H1 (cell line): ENCODE data around the gene TDRD12. TPM values are rescaled to one million over a fixed set of nuclear protein-coding genes. Genes with fewer than 3 reads are reported as not detected.
A peak's percentile ranks its signal among the peaks of the same experiment; 100 is the strongest.
"Not testable (repeated sequence)": the region's sequence is repeated elsewhere in the genome, so short reads cannot be mapped to it uniquely, and the experiment has no call there.

ENCODE experiments used
- CTCF ChIA-PET: fragments of 300-600 bp; sonication (Branson Sonifier 250); formaldehyde crosslinking; loops from one replicate; lab custom pipeline; 2021; ENCODE audit not compliant: partially characterized antibody; lab: Charles Lee
- POLR2A ChIA-PET: fragments of 300-600 bp; sonication (Branson Sonifier 250); formaldehyde crosslinking; loops from one replicate; lab custom pipeline; 2021; ENCODE audit warnings: inconsistent platforms; ENCODE audit not compliant: partially characterized antibody; lab: Charles Lee
- DNase-seq, 2 experiments: peaks; one replicate each; pipeline versions ENCODE4 v3.0.0 to v3.0.0-alpha.2; 2010 to 2022; ENCODE audit warnings: low spot score in 2 of 2, low read depth in 1 of 2, mixed read lengths in 1 of 2
- FAIRE-seq: peaks from 2 replicates; lab custom pipeline; 2011; peaks lifted over from hg19 to GRCh38; lab: Jason Lieb, UNC
- H2AFZ ChIP-seq: 2 replicates; pipeline ENCODE4 v1.8.1; 2012; ENCODE audit warnings: low read length, inconsistent platforms
- H2AK5ac ChIP-seq: 2 replicates; pipeline ENCODE4 v1.6.1; 2013; ENCODE audit warnings: low read depth, low read length
- H2BK120ac ChIP-seq: replicated peaks from 2 replicates; pipeline ENCODE3; 2013; ENCODE audit warnings: low read depth, low read length, inconsistent platforms
- H2BK12ac ChIP-seq: 2 replicates; pipeline ENCODE4 v1.6.1; 2013; ENCODE audit warnings: low read depth, low read length
- H2BK15ac ChIP-seq: 2 replicates; pipeline ENCODE4 v1.6.1; 2013; ENCODE audit warnings: low read length
- H2BK20ac ChIP-seq: 2 replicates; pipeline ENCODE4 v1.6.1; 2013; ENCODE audit warnings: low read length
- H2BK5ac ChIP-seq: 2 replicates; pipeline ENCODE4 v1.6.1; 2013; ENCODE audit warnings: low read depth, low read length
- H3K14ac ChIP-seq: 2 replicates; pipeline ENCODE4 v1.6.1; 2013; ENCODE audit warnings: inconsistent platforms; ENCODE audit not compliant: insufficient read length
- H3K18ac ChIP-seq: 2 replicates; pipeline ENCODE4 v1.6.1; 2013; ENCODE audit warnings: low read length; ENCODE audit errors: extremely low read depth
- H3K23ac ChIP-seq: 2 replicates; pipeline ENCODE4 v1.6.1; 2013; ENCODE audit warnings: inconsistent platforms; ENCODE audit not compliant: insufficient read length
- H3K23me2 ChIP-seq: 2 replicates; pipeline ENCODE4 v1.6.1; 2013; ENCODE audit warnings: low read depth, low read length
- H3K27ac ChIP-seq: 2 replicates; pipeline ENCODE4 v1.6.1; 2011; ENCODE audit warnings: low read depth, low read length, inconsistent platforms
- H3K27me3 ChIP-seq, 4 experiments: replicated peaks in 1 of 4; 1 replicate in 1 of 4; 2 replicates in 3 of 4; pipeline versions ENCODE4 v1.6.1 to v1.8.1; 2011 to 2013; ENCODE audit warnings: low read length in 3 of 4, mild to moderate bottlenecking in 3 of 4, inconsistent platforms in 2 of 4, mixed read lengths in 2 of 4, moderate library complexity in 1 of 4; ENCODE audit not compliant: control insufficient read depth in 3 of 4, insufficient read depth in 3 of 4; ENCODE audit errors: extremely low read depth in 1 of 4
- H3K36me3 ChIP-seq, 4 experiments: 2 replicates each; pipeline versions ENCODE4 v1.6.1 to v1.8.1; 2011 to 2013; ENCODE audit warnings: mild to moderate bottlenecking in 4 of 4, low read length in 3 of 4, moderate library complexity in 2 of 4, control low read depth in 1 of 4, inconsistent platforms in 1 of 4; ENCODE audit not compliant: insufficient read depth in 4 of 4, control insufficient read depth in 2 of 4
- H3K4ac ChIP-seq: replicated peaks from 2 replicates; pipeline ENCODE3; 2013; ENCODE audit warnings: low read length, low read depth, mixed read lengths, inconsistent platforms; ENCODE audit not compliant: insufficient read length
- H3K4me1 ChIP-seq, 4 experiments: replicated peaks in 1 of 4; 1 replicate in 1 of 4; 2 replicates in 3 of 4; pipeline versions ENCODE4 v1.6.1 to v1.8.1; 2011 to 2013; ENCODE audit warnings: low read length in 3 of 4, inconsistent platforms in 2 of 4, mixed read lengths in 1 of 4; ENCODE audit not compliant: insufficient read depth in 4 of 4, control insufficient read depth in 3 of 4
- H3K4me2 ChIP-seq, 2 experiments: 2 replicates each; pipeline versions ENCODE4 v1.6.1 to v1.8.1; 2011 to 2013; ENCODE audit warnings: low read depth in 2 of 2, low read length in 2 of 2, control low read depth in 1 of 2, inconsistent platforms in 1 of 2, mild to moderate bottlenecking in 1 of 2; ENCODE audit not compliant: insufficient read depth in 1 of 2
- H3K4me3 ChIP-seq, 4 experiments: fragments of 200-600, 300-600 bp in 1 of 4; sonication (generic), shearing (Covaris generic), sonication (Bioruptor Twin) in 1 of 4; 2 replicates each; pipeline versions ENCODE4 v1.5.1 to v1.8.1; 2011 to 2016; ENCODE audit warnings: low read length in 4 of 4, low read depth in 3 of 4, control low read depth in 2 of 4, inconsistent platforms in 2 of 4, mild to moderate bottlenecking in 2 of 4, mixed read lengths in 1 of 4, moderate library complexity in 1 of 4; ENCODE audit not compliant: insufficient read depth in 2 of 4; ENCODE audit errors: extremely low read depth in 1 of 4
- H3K56ac ChIP-seq: replicated peaks from 2 replicates; pipeline ENCODE3; 2013; ENCODE audit warnings: low read depth, mild to moderate bottlenecking, mixed read lengths, low read length, inconsistent platforms; ENCODE audit not compliant: insufficient read length
- H3K79me1 ChIP-seq: 2 replicates; pipeline ENCODE4 v1.6.1; 2013; ENCODE audit warnings: low read depth, low read length, control low read depth
- H3K79me2 ChIP-seq, 2 experiments: 2 replicates each; pipeline versions ENCODE4 v1.6.1 to v1.8.1; 2012 to 2013; ENCODE audit warnings: low read length in 2 of 2, mild to moderate bottlenecking in 2 of 2, inconsistent platforms in 1 of 2; ENCODE audit not compliant: insufficient read depth in 2 of 2, control insufficient read depth in 1 of 2
- H3K9ac ChIP-seq, 4 experiments: replicated peaks in 1 of 4; 1 replicate in 1 of 4; 2 replicates in 3 of 4; pipeline versions ENCODE4 v1.6.1 to v1.8.1; 2011 to 2013; ENCODE audit warnings: low read depth in 3 of 4, low read length in 3 of 4, control low read depth in 2 of 4, mild to moderate bottlenecking in 2 of 4, moderate library complexity in 2 of 4, inconsistent platforms in 1 of 4; ENCODE audit errors: extremely low read depth in 1 of 4
- H3K9me3 ChIP-seq, 2 experiments: 2 replicates each; pipeline versions ENCODE4 v1.6.1 to v1.8.1; 2012 to 2013; ENCODE audit warnings: mild to moderate bottlenecking in 2 of 2, moderate library complexity in 2 of 2, control low read depth in 1 of 2, inconsistent platforms in 1 of 2, low read depth in 1 of 2, low read length in 1 of 2, mixed read lengths in 1 of 2; ENCODE audit not compliant: insufficient read depth in 2 of 2
- H4K20me1 ChIP-seq, 2 experiments: replicated peaks in 1 of 2; 2 replicates each; pipeline versions ENCODE3 to v1.8.1; 2011 to 2013; ENCODE audit warnings: inconsistent platforms in 2 of 2, low read length in 2 of 2, mild to moderate bottlenecking in 1 of 2; ENCODE audit not compliant: insufficient read depth in 2 of 2, control insufficient read depth in 1 of 2
- H4K5ac ChIP-seq: 2 replicates; pipeline ENCODE4 v1.6.1; 2013; ENCODE audit warnings: low read length, low read depth, mixed read lengths, inconsistent platforms; ENCODE audit not compliant: insufficient read length
- H4K8ac ChIP-seq: 2 replicates; pipeline ENCODE4 v1.8.0; 2013; ENCODE audit warnings: mild to moderate bottlenecking, moderate library complexity, low read length, inconsistent platforms; ENCODE audit not compliant: insufficient read depth; ENCODE audit errors: extremely low read depth
- H4K91ac ChIP-seq: replicated peaks from 2 replicates; pipeline ENCODE3; 2013; ENCODE audit warnings: low read length, mixed read lengths, inconsistent platforms; ENCODE audit not compliant: insufficient read length
- WGBS, 2 experiments: shearing (Covaris generic) in 1 of 2; methylation state at CpG; one replicate each; pipeline versions ENCODE4 v1.1.6 to v1.1.7; 2013 to 2015; ENCODE audit warnings: low lambda C conversion rate in 2 of 2, mixed read lengths in 2 of 2, inconsistent platforms in 1 of 2, low coverage in 1 of 2, missing lambda C conversion rate in 1 of 2; ENCODE audit not compliant: insufficient replicate concordance in 2 of 2, insufficient coverage in 1 of 2, insufficient read length in 1 of 2; ENCODE audit errors: extremely low coverage in 1 of 2, missing lambda C conversion rate in 1 of 2; 5-methylcytosine and 5-hydroxymethylcytosine counted together
- polyA plus RNA-seq, 7 experiments: library from polyadenylated mRNA; depleted of rRNA in 3 of 7; stranded (reverse) in 5 of 7; unstranded in 2 of 7; fragments of >200 nt in 5 of 7; fragments of 200-250 nt in 2 of 7; gene quantifications; 1 replicate in 5 of 7; 2 replicates in 1 of 7; 4 replicates in 1 of 7; pipeline versions ENCODE4 v1.2.1 to v1.2.3, GENCODE V29; 2011 to 2013; ENCODE audit warnings: missing spikeins in 2 of 7, mixed read lengths in 2 of 7
- total RNA-seq: library from RNA; stranded (reverse); fragmentation: NEBNext Ultra II Directional; extraction: Animal tissue kit (Norgen Biotek cat#: 25700); gene quantifications from 2 replicates; pipeline ENCODE4 v1.2.1, GENCODE V29; 2021

TDRD12 gene
- total and polyA plus RNA-seq, 2 of the 8 experiments (the other 6 are each of a cell fraction or from before 2014, with no cell fraction given) = 0.39 to 0.88 TPM

- H3K9me3 ChIP-seq, H3K56ac ChIP-seq, H2BK120ac ChIP-seq, H4K91ac ChIP-seq, H3K27ac ChIP-seq, H3K79me1 ChIP-seq, H4K5ac ChIP-seq, H2AK5ac ChIP-seq, H4K20me1 ChIP-seq, H3K23me2 ChIP-seq, POLR2A ChIA-PET, H3K4me1 ChIP-seq, H4K8ac ChIP-seq, H2BK12ac ChIP-seq, H3K36me3 ChIP-seq, H3K23ac ChIP-seq, H3K4me2 ChIP-seq, H3K4ac ChIP-seq, DNase-seq, H3K4me3 ChIP-seq, H3K18ac ChIP-seq, H3K27me3 ChIP-seq, H3K14ac ChIP-seq, H3K79me2 ChIP-seq, H2BK20ac ChIP-seq, H3K9ac ChIP-seq, H2AFZ ChIP-seq, H2BK5ac ChIP-seq, H2BK15ac ChIP-seq: not testable (repeated sequence)
- 91% methylated on average over 6 of the region's 7 CpGs; no CpG with 5 or more reads in 1 of the 2 experiments for WGBS, 2 experiments
- CTCF ChIA-PET = interaction anchor here (0.6 kb wide), 1 partner anchor 799 kb away, joined by 3 read pairs; no protein-coding TSS in a partner anchor
- peak; percentile 62 for FAIRE-seq
Measured at GRCh38 chr19:32832825-32833224, 113.3 kb downstream of the TDRD12 start.

GRCh38 chr19:32833388-32833787, 113.8 kb downstream of the TDRD12 start:
- H4K91ac ChIP-seq, H2BK120ac ChIP-seq, H3K18ac ChIP-seq, H3K4me1 ChIP-seq, H2BK15ac ChIP-seq, H3K4ac ChIP-seq, H2AK5ac ChIP-seq, H2AFZ ChIP-seq, H3K9ac ChIP-seq, H3K27me3 ChIP-seq, H3K23ac ChIP-seq, H4K20me1 ChIP-seq, H3K9me3 ChIP-seq, FAIRE-seq, H3K79me1 ChIP-seq, H3K4me3 ChIP-seq, H2BK12ac ChIP-seq, H3K14ac ChIP-seq, H3K56ac ChIP-seq, DNase-seq, H3K4me2 ChIP-seq, H3K79me2 ChIP-seq, H2BK5ac ChIP-seq, H3K36me3 ChIP-seq, H2BK20ac ChIP-seq, POLR2A ChIA-PET, H3K23me2 ChIP-seq, H4K5ac ChIP-seq, H4K8ac ChIP-seq, H3K27ac ChIP-seq, CTCF ChIA-PET: not testable (repeated sequence)
- 89% methylated on average over 7 of the region's 7 CpGs; no CpG with 5 or more reads in 1 of the 2 experiments for WGBS, 2 experiments
